GM18858 (cell line): ENCODE data around the gene AKT1S1.

ENCODE experiments used
- ATAC-seq: cut with Tn5 transposase; IDR thresholded peaks from one replicate; pipeline ENCODE4 v1.9.1; 2021; ENCODE audit not compliant: unreplicated experiment

AKT1S1 gene

DNA sequence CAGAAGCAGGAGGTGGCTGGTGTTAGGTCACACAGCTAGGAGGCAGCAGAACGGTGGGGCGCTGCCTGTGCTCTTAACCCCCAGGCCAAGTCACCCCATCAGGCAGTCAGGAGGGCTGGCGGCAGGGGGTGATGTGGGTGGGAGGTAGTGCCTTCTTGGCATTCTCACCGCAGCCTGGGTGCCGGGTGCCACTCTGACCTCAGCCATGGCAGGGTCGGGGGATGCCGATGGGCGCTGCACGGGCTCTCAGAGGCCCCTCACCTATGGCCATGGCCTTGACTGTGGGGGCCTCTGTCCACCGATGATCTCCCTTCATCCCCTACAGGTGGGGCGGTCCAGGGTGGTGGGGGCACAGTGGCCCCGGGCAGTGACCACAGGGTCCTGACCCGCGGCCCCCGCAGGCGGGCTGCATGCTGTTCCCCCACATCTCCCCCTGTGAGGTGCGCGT lies 20.6 kb downstream of the AKT1S1 start:
- no peak for ATAC-seq

DNA sequence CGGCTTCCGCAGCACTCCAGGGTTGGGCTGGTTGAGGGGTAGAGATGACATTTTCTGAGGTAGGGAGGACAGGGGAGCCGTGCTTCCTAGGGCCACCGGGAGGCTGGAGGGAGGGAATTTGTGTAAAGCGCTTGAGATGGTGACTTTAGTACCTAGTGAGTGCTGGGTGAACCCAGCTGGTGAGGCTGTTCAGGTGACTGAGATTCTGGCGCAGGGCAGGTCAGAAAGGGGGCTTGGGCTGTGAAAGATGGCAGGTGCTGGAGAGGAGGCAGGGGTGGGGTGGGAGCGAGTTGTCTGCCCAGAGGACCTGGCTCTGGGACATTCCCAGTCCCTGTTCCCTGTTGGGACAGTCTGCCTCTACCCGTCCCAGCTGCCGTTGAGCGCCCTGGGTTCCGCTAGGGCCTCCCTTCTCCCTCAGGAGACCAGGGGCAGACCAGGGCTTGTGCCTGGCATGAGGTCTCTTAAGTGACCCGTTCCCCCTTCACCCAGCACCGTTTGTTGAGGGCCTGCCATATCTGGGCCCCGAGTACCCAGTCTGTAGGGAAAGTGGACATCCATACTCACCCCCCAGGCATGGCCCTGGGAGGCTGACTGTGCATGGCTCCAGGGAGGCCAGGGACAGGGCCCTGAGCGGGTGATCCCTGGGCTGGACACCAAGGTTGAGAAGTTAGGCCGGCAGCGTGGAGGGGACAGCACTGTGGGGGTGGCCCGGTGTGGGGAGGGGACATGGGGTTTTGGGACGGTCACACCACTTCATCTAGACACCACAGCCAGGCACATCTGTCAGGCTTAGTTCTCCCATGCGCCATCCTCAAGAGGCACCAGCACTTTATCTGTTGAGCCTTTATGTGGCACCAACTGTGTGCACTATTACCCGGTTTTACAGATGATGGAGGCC lies 21.2 kb downstream of the AKT1S1 start:
- no peak for ATAC-seq

DNA sequence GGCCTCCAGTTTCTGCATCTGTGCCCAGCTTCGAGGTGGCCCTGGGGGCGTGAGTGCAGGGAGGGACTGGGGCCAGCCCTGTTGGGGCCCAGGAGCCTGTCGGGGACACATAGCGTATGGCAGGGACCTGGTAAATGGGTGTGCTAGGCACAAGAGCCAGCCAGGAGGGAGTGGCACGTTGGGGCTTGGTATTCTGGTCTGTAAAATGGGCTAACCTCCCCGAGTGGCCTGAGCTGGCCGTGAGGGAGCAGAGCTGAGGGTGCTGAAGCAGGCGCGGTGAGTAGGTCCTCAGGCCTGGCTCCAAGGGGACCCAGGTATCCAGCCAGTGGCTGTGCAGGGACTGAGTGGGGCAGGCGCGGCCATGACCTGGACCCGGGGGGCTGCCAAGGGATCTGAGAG lies 21.9 kb downstream of the AKT1S1 start:
- no peak for ATAC-seq

DNA sequence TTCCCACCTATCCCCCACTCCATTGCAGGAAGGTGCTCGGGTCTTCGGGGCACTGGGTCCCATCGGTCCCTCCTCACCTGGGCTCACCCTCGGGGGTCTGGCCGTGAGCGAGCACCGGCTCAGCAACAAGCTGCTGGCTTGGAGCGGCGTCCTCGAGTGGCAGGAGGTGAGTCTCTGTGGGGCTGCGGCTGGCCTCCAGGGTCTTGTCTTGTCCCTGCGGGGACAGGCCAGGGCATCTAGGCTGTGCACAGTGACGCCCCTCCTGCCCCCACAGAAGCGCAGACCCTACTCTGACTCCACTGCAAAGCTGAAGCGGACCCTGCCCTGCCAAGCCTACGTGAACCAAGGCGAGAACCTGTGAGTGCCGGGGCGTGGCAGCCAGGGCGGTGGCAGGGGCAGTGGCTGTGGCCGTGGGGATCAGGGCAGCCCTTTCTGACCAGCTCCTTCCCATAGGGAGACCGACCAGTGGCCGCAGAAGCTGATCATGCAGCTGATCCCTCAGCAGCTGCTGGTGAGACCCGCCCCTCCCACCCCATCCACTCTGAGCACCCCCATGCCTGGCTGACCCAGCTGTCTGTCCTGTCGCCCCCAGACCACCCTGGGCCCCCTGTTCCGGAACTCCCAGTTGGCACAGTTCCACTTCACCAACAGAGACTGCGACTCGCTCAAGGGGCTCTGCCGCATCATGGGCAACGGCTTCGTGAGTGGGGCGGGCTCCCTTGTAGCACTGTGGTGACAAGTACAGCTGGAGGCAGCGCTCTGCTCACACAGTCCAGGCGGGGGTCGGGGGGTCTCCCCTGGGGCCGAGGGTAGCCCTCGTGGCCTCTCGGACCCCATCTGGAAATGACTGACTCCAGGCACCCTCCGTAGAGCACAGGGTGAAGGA lies 22.5 kb downstream of the AKT1S1 start:
- no peak for ATAC-seq

DNA sequence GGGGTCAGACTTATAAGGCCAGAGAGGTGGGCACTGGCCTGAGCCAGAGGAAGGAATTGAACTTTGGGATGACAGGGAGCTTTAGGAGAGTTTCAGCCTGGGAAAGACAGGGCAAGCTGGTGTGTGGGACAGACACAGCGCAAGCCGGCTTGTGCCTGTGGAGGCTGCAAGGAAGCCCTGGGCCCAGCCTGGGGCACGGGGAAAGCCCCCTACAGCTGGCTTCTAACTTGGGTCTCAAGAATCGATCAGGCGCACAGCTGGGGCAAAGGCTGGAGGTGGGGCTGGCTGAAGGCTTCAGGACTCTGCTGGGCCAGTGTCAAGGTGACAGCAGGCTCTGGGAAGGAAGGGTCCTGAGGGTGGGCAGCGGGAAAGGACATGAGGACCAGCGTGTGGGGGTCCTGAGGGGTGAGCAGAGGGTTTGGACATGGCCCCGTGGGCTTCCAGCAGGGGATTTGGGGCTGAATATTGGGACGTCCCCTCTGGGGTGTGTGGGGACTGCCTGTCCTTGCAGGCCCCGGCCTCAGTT lies 23.2 kb downstream of the AKT1S1 start:
- no peak for ATAC-seq

DNA sequence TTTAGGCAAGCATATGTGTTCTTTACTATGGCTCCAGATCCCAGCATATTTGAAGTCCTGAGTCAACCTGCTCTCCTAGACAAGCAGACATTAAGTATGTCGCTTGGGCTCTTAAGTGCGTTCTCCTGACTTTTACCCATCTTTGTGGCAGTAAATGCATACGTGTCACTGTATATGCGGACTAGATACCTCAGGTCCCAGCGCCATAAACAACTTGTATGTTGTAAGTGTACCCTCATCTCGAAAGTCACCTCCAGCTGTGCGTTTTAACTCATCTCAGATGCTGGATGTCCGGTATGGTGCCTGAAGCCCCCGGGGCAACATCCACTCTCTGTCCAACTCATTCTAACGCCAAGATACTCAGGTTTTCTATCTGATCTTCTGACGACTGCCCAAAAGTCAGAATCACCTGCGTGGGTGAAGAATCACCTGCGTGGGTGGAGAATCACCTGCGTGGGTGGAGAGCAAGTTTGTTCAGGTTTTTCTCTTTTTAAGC lies 24.5 kb downstream of the AKT1S1 start:
- ATAC-seq = no peak

DNA sequence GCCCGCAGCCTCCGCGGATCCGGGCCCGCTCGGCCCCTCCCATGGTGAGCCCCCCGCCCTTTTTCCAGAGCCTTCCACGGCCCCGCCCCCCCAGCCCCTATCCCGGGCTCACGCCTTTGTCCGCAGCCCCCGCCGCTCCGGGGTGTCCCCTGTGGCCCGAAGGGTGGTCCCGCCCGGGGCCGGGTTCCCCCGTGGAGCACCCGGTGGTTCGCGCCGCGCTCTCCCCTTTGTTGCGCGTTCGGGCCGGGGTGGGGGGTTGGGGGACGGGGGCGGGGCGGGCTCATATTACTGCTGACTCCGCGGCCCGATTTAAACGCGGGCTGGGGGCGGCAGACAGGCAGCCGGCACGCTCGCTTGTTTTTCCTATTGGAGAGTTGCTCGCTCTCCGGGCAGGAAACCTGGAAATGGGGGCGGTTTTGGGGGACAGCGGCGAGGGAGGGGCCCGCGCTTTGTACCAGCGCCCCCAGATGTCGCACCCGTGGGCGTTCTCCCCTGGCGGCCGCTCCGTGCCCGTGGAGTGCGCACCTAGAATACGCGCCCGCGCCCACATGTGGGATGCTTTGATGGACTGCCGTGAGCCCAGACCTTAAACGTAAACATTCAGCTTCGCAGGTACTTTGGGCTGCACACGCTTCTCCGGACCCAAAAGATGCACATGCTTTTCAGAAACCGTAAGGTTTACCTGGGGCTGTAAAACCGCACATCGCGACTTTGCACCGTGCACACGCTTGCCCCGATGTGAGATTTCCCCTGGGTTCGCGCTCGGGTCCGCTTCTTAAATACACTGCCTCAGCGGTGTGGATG lies 25.5 kb downstream of the AKT1S1 start:
- ATAC-seq = no peak

DNA sequence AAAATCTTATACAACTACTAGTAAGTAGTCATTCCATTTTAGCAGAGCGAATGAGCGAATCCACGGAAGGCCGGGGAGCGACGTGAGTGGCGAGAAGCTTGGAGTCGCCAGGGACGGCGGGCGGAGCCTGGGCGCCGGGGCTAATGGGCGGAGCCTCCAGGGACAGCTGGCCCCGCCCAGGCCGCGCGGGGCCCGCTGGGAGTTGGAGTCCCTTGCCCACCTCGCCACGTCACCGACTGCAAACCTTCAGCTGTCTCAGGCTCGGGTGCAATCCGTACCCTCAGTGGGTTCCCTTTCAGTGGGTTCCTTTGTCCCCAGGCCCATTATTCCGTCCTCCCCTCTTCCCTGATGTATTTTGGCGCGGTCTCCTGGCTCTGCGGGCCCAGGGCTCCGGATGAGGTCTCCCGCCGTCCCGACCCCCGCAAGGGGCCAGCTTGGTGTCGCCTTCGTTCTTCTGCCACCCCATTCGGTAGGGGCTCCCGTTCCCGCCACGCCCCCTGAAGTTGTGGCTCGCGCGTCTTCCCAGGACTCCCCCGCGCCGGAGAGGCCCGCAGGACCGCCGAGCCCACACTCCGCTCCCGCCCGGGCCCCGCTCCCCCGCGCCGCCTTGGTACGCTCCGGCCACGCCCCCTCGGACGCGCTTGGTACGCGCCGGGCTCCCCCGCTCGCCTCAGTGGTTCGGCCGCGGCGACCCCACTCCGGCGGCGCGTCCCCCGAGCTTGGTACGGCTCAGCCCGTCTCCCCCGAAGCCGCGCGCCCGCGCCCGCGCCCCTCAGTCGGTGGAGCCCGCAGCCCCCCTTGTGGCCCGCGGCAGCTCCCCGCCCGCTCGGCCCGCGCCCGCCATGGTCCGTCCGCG lies 26.4 kb downstream of the AKT1S1 start, which contains the start of gene PTOV1:
Gene PTOV1 (plus strand): TSS at position 673 of the 856 bp plus-strand sequence.
- no peak for ATAC-seq

DNA sequence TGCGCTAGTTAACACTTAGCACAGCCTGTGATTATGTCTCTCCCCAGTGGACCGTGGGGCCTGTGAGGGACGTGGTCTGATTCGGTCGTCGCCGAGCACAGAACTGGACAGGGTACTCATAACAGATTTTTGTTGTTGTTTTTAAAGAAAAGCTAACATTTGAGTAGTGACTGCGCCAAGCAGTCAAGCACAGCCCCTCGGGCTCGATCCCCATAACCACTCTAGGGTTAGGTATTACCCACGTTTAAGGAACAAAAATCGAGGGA lies 27.0 kb downstream of the AKT1S1 start:
- no peak for ATAC-seq

DNA sequence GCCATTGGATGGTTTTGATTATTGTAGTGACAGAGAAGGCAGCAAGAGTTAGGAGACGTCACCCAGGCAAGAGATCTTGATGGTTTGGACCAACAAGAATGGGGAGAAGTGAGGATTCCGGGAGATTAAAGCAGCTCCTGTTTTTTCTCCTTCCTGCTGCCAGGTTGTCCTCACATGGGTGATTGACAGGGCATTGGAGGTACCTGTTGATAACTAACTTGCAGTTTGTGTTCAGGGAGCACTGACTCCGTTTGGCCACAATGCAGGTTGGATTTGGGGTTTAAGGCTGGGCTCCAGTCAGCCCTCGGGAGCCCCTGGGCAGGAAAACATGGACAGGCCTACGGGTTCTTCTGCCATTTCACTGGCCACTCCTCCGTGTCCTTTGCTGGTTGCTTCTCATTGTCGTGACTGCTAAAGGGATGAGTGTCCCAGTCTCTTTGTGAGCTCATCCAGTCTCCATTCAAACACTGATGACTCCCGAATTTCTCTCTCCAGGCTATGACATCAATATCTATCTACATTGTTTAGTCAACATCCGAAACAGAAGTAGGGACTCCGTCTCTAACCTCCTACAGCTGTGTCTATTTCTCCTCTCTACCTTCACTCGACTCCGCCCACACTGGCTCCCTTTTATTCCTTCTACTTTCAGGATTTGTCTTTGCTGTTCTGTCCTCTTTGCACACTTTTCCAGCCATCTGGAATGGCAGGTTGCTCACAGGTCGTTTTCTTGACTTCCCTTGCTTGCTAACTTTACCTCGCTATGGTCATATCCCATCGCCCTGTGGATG lies 27.5 kb downstream of the AKT1S1 start:
- ATAC-seq = no peak

DNA sequence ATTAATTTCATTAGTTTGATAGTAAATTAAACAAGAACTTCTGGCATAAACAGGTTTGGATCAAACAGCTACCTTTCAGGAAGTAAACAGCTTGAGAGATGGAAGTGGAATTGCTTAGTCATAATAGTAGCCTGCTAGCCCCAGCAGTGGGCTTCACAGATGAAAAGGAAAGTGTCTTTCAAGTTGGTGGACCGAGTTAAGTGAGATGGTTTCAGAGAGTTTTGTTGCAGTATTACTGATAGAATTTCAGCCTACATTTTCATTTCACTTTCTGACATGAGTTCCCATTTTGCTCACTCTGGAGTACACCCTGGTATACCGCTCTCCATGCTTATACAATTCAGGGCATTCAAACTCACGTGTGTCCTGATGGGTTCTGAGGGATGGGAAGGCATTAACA lies 28.2 kb downstream of the AKT1S1 start:
- ATAC-seq = no peak

DNA sequence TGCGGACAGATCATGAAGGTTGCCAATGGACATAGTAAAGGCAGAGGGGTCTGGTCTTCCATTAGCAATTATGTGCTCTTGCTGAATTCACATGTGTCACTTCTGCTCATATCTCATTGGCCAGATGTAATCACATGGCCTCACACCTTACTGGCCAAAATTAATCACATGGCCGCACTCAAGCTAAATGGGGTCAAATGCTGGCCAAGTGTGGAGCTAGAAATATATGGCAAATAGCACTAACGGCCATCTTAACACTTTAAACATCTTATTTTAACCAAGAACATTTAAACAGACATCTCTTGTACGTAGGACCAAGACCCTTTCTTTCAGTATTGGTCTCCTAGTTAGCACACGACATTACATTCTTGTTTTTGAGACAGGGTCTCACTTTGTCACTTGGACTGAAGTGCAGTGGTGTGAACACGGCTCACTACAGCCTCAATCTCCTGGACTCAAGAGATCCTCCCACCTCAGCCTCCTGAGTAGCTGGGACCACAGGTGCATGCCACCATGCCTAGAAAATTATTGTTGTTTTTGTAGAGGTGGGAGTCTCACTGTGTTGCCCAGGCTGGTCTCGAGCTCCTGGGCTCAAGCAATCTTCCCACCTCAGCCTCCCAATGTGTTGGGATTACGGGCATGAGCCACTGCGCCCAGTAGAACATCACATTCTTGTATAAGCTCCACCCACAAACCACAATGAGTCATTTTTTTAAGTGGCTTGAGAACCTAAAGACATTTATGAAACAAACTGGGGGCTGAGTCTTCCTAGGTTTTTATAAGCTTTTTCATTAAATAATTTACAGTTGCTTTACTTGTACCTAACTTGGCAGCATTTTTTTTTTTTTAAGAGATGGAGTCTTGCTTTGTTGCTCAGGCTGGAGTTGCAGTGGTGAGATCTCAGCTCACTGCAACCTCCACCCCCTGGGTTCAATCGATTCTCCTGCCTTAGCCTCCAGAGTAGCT lies 29.1 kb downstream of the AKT1S1 start:
- ATAC-seq = no peak

DNA sequence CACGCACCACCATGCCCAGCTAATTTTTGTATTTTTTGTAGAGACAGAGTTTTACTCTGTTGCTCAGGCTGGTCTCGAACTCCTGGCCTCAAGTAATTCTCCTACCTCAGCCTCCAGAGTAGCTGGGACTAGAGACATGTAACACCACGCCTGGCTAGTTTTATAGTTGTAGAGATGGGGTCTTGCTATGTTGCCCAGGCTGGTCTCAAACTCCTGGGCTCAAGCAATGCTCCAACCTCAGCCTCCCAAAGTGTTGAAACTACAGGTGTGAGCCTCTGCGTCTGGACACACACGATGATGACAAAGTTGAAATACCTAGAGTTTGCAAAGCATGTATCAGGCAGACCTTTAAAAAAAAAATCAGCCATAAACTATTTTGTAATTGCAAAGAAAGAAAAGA lies 30.7 kb downstream of the AKT1S1 start:
- ATAC-seq = no peak

DNA sequence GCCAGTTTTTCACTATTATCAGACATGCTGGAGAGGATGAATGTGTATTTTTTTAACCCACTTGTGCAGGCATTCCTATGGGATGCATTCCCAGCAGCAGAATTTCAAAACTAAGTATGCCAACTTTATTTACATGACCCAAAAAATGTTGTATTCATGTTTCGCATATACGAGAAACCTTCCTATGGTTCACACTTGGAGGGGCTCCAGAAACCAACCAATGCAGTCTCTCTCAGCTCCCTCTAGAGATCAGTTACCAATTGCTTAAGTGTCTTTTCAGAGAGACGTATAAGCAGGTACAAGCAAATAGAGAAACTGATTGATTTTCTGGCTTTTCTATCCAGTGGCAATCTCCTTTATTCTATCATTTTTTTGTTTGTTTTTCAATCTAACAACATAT lies 31.7 kb downstream of the AKT1S1 start:
- ATAC-seq = no peak

DNA sequence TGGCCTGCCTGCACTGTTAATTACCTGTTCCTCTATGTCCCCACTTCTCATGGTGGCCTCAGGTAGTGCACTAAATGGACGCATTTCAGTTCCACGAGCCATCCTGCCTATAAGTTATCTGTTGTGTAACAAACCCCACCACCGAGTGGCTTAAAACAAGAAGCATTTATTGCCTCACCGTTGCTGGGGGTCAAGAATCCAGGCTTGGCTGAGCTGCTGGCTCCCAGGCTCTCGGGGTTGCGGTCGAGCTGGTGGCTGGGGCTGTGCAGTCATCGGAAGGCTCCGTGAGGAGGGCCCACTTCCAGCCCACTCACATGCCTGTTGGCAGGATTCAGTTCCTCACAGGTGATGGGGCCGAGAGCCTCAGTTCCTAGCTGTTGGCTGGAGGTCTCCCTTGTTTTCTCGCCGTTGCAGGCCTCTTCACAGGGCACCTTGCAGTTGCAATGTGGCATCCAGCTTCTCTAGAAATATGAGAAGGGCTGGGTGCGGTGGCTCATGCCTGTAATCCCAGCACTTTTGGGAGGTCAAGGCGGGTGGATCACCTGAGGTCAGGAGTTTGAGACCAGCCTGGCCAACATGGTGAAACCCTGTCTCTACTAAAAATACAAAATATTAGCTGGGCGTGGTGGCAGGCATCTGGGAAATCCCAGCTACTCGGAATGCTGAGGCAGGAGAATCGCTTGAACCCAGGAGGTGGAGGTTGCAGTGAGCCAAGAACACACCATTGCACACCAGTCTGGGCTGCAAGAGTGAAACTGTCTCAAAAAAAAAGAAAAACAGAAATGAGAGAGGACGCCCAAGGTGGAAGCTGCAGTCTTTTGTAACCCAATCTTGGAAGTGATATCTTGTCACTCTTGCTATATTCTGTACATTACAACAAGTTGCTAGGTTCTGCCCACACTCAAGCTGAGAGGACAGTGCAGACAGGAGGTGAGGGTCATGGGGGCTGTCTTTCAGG lies 32.7 kb downstream of the AKT1S1 start:
- no peak for ATAC-seq

DNA sequence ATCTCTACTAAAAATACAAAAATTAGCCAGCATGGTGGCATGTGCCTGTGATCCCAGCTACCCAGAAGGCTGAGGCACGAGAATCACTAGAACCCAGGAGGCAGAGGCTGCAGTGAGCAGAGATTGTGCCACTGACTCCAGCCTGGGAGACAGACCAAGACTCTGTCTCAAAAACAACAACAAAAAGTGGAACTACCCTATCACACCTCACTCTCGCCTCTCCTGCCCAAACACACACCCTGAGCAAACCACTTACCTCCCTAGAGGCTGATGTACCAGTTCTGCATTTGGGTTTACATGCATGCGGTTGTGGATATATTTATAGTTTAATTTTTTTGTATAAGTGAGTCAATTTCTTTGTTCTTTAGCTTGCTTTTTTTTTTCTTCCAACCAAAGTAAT lies 33.9 kb downstream of the AKT1S1 start:
- no peak for ATAC-seq

DNA sequence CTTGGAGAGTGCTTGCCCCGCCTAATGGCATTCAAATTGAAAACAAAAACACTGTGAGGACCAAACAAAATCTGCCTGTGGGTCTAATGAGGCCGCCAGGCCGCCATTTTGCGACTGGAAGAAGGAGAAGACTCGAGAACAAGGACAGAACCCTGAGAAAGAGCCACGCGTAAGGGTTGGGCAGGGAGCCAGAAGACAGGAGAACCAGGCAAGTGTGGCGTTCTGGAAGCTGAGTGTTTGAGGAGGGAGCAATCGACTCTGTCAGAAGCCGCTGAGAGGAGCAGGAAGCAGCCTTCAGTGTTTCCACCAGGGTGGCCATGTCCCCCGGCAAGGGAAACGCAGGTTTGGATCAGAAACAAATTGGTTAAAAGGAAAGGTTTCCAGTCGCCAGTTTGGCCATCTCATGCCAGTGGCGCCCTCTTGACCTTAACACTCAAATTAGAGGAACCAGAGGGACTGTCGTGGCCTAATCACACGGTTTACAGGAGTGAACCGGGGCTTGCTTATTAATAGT lies 36.4 kb downstream of the AKT1S1 start:
- ATAC-seq = no peak
